B cell (primary cell): ENCODE results near the gene ITSN1.

Experiments used
- EZH2 ChIP-seq: IDR thresholded peaks from 2 replicates; pipeline ENCODE4 v1.6.1; 2012; ENCODE audit warnings: borderline replicate concordance, low read depth, mild to moderate bottlenecking, moderate library complexity, low read length; ENCODE audit not compliant: insufficient read depth, poor library complexity, severe bottlenecking
- TF ChIP-seq, protein P1 (sequence below): fragments of 200-600 bp; IDR thresholded peaks from one replicate; pipeline ENCODE4 v1.8.0; 2022; ENCODE audit warnings: antibody characterized with exemption, mild to moderate bottlenecking

DNA sequence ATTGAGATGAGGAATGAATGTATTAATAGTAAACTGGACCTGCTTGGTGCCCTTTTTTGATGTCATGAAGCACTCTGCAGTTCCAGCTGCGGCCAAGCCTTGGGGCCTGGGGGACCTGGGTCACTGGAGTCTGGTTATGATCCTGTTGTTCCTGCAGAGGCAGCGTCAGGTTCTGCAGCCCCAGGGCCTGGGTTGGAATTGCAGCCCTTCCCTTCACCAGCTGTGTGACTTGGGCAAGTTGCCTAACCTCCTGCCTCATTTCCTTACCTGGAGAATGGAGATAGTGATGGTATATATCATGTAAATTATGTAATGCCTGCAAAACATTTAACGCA is 282.4 kb downstream of the ITSN1 start:
- TF ChIP-seq, protein P1, sequence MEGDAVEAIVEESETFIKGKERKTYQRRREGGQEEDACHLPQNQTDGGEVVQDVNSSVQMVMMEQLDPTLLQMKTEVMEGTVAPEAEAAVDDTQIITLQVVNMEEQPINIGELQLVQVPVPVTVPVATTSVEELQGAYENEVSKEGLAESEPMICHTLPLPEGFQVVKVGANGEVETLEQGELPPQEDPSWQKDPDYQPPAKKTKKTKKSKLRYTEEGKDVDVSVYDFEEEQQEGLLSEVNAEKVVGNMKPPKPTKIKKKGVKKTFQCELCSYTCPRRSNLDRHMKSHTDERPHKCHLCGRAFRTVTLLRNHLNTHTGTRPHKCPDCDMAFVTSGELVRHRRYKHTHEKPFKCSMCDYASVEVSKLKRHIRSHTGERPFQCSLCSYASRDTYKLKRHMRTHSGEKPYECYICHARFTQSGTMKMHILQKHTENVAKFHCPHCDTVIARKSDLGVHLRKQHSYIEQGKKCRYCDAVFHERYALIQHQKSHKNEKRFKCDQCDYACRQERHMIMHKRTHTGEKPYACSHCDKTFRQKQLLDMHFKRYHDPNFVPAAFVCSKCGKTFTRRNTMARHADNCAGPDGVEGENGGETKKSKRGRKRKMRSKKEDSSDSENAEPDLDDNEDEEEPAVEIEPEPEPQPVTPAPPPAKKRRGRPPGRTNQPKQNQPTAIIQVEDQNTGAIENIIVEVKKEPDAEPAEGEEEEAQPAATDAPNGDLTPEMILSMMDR: no peak
- TF ChIP-seq EZH2: no peak
